Measurements from ENCODE around the gene LGALS13.
"Not testable (repeated sequence)": the region's sequence is repeated elsewhere in the genome, so short reads cannot be mapped to it uniquely, and the experiment has no call there.

LGALS13 gene

DNA sequence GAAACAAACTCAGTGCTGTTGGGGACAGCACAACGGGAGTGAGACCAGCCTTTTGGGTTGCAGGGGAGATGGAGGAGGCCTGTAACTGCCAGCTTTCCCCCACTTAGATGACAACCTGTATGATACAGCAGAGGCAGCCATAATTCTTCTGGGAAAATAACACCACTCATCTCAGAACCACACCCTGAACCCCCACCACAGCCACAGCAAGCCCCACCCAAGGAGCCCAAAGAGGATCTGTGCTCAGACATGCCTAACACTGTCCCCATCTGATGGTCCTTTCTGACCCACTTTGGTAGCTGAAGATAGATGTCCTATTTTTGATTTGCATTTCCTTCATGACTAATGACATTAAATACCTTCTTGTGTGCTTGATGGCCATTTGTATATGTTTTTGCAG lies 15.4 kb downstream of the LGALS13 start:
- no peak for DNase-seq (ENCODE audit: low spot score)

DNA sequence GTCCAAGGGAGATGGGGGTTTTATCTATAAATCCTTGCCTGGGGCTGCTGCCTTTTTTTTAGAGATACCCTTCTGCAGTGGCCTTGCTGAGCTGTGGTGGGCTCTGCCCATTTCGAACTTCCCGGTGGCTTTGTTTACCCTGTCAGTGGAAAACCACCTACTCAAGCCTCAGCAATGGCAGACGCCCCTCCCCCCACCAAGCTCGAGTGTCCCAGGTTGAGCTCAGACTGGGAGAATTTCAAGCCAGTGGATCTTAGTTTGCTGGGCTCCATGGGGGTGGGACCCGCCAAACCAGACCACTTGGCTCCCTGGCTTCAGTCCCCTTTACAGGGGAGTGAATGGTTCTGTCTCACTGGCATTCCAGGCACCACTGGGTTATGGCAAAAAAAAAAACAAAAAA lies 21.6 kb downstream of the LGALS13 start:
- no peak for DNase-seq (ENCODE audit: low spot score)

DNA sequence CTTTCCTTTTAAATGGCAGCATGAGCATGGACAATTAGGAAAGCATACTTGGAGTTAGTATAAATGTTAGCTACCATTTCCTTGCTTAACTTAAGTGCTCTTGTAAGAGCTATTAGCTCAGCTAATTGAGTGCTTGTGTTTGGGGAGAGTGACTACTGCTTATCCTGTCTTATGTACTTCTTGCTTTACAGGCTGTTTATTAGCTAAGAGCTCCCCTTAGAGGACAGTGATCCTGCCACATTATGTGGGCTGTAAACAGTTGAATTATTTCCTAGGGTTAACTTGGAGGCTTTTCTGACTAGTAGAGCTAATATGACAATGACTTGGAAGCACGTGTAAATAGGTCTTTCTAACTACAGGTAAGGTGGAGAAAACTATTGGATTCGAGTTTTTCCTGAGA lies 25.3 kb downstream of the LGALS13 start:
- DNase-seq (ENCODE audit: low spot score), result not testable (repeated sequence)

DNA sequence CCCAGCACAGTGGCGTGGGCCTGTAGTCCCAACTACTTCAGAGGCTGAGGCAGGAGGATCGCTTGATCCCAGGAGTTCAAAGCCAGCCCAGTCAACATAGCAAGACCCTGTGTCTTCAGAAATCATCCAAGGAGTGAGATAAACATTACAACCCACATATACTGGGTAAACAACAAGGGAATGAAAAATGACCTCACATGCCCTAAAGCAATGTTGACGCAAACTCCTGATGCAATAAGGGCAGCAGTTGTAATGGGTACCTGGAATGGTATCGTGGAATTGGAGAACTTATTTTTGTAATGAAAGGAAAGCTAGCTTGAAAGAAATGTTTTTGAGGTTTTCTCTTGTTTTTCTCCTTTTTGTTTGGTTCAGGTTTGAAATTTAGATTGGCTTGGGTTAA lies 28.9 kb downstream of the LGALS13 start:
- DNase-seq (ENCODE audit: low spot score), result no peak

DNA sequence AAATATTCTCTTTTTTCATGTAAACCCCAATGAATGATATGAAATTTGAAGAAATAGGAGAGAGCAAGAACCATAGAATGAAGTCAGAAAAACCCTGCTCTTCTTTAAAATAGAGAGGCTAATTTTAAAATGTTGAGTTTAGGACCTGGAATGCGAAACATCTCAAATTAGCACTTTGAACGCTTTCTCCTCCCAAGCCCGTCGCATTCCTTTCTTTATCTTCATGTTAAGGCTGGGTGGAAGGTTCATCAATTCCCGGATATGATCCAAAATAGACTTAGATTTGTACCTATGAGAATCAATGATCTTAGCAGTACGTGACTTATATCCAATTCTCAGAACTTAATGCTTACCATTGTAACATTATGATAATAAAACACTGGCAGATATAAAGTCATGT lies 29.3 kb downstream of the LGALS13 start:
- no peak for DNase-seq (ENCODE audit: low spot score)

DNA sequence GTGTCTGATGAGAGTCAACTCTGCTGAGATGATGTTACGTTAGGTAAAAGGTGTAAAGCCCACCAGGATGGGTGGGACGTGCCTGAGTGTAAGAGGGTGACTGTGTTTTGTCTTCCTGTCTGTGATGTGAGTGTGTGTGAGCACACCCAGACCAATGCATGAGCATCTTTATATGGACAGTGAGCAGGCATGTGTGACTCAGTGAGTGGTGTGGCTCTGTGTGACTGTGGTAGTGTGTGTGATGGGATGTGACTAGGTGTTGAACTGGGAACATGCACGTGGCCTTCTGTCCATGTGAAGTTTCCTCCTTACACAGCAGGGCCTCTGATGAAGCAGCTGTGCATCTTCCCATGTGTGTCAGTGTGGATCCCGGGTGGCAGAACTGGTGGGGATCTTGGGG lies 35.6 kb downstream of the LGALS13 start:
- DNase-seq (ENCODE audit: low spot score), result no peak

DNA sequence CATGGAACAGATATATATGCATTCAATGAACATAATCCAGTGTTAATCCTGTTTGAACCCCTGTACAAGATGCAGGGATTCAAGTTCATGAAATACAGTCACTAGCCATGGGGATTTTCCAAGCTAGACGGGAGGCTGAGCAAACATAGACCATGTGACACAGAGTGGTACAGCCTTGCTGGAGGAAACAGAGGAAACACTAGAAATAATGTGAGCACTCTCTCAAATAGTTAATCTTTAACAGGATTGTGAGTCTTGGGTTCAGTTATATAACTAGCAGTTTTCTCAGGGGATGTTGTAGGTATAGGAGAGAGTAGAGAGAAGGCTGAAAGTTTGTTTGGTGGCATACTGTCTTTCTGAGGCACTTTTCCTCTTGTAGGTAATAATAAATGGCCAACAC lies 39.4 kb downstream of the LGALS13 start:
- no peak for DNase-seq (ENCODE audit: low spot score)

DNA sequence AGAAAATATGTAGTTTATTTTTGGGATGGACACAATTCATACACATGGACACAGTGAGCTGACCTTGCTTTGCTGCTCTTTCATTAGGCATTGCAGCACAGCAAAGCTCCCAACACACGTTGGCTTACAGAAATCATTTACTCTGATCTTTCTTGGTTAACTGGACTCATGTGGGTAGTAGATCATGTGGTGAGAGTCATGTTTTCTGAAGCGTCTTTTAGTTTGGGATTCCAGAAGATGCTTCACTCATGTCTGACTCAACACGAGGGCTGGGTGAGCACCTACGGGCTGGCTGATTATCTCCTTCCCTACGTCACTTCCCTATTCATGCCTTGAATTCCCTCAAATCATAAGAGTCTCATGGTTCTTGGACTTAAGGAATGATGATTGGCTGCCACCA lies 41.3 kb downstream of the LGALS13 start:
- no peak for DNase-seq (ENCODE audit: low spot score)

DNA sequence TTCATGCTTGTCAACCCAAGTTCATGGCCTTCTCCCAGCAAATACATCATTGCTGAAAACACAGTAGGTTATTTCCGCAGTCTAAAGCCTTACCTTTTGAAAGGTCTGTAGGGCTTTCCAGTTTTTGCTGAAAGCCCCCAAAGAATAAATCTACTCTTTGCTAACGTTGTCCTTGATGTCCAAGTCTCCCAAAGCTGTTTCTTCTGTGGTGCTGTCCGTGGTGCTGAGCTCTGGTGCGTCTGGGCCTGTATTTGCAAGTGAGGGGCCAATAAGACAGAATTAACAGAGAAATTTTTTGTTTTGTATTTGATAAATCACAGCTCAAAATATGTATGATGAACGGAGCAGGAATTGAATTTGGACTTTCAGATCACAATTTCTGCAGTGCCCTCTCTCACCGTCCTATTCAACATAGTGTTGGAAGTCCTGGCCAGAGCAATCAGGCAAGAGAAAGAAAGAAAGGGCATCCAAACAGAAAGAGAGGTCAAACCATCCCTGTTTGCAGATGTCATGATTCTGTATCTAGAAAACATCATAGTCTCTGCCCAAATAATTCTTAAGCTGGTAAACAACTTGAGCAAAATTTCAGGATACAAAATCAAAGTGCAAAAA lies 43.6 kb downstream of the LGALS13 start:
- no peak for DNase-seq (ENCODE audit: low spot score)

DNA sequence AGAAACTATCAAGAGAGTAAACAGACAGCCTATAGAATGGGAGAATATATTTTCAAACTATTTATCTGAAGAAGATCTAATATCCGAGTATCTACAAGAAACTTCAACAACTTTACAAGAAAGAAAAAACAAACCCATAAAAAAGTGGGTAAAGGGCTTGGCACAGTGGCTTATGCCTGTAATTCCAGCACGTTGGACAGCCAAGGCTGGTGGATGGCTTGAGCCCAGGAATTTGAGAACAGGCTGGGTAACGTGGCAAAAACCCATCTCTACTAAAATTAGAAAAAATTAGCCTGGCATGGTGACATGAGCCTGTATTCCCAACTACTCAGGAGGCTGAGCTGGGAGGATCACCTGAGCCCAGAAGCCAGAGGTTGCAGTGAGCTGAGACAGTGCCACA lies 45.6 kb downstream of the LGALS13 start:
- no peak for DNase-seq (ENCODE audit: low spot score)

DNA sequence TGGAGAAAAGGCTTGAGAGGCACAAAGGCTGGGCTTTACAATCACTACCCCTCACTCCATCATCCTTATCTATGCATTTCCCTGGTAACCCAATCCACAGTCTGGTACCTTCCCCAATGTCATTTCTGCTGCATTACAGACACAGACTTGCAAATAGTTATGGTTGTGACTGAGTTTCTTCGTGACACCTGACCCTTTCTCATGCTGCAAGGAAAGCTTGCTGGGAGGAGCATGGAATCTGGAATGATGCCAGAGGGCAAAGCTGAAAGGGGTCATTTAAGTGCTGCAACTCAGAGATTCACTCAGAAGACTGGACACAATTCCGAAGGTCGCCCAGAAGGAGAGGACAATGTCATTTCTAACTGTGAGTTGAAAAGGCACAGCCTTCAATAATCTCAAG lies 53.3 kb downstream of the LGALS13 start, which contains the start of gene LGALS16:
Gene LGALS16, plus strand, starts transcription at position 301 of the 400 bp plus-strand sequence. Its CDS starts 49 bp downstream, at position 350.
- no peak for DNase-seq (ENCODE audit: low spot score)

Measured in HuH-7.5 (cell line).